B cell (primary cell): ENCODE data around the gene HOXD12.

Source experiments
- CTCF ChIP-seq: fragments of 200-600 bp; IDR thresholded peaks from one replicate; pipeline ENCODE4 v1.8.0; 2022; ENCODE audit warnings: antibody characterized with exemption, mild to moderate bottlenecking
- EZH2 ChIP-seq: IDR thresholded peaks from 2 replicates; pipeline ENCODE4 v1.6.1; 2012; ENCODE audit warnings: borderline replicate concordance, low read depth, mild to moderate bottlenecking, moderate library complexity, low read length; ENCODE audit not compliant: insufficient read depth, poor library complexity, severe bottlenecking

- TF ChIP-seq CTCF (no peak), EZH2 (no peak)
Observed at GRCh38 chr2:176110415-176111308, 11.1 kb downstream of the HOXD12 start.
